Pancreas (tissue), 10 donors: ENCODE data around the gene PCSK6. TPM values are rescaled to one million over a fixed set of nuclear protein-coding genes. Genes with fewer than 3 reads are reported as not detected.

Experiments
- ATAC-seq, 4 donors: fragments of 200-7000 bp; cut with Tn5 transposase; one replicate each; pipeline versions ENCODE4 v1.8.0 to v1.9.1; 2020; ENCODE audit warnings: mild to moderate bottlenecking in 4 of 4, moderate library complexity in 4 of 4
- DNase-seq, 6 donors: peaks; one replicate each; pipeline ENCODE4 v3.0.0-alpha.2; 2020
- FAIRE-seq: peaks from 2 replicates; lab custom pipeline; 2012; peaks lifted over from hg19 to GRCh38; lab: Jason Lieb, UNC
- H3K27ac ChIP-seq, 4 donors: fragments of 200-600 bp; sonication (generic); 1 replicate in 3 of 4; 2 replicates in 1 of 4; pipeline versions ENCODE4 v1.5.0 to v1.8.0; 2020
- H3K27me3 ChIP-seq, 4 donors: fragments of 200-600 bp; one replicate each; pipeline ENCODE4 v1.8.0; 2021
- H3K36me3 ChIP-seq, 3 donors: fragments of 200-600 bp; sonication (generic) in 1 of 3; one replicate each; pipeline versions ENCODE4 v1.5.0 to v1.8.0; 2020 to 2021
- H3K4me1 ChIP-seq, 3 donors: fragments of 200-600 bp; one replicate each; pipeline ENCODE4 v1.8.0; 2021
- H3K4me3 ChIP-seq, 4 donors: fragments of 200-600 bp; sonication (generic) in 2 of 4; one replicate each; pipeline versions ENCODE4 v1.5.0 to v1.8.0; 2020 to 2021
- H3K9me3 ChIP-seq, 4 donors: fragments of 200-600 bp; one replicate each; pipeline ENCODE4 v1.8.0; 2021
- WGBS, 2 donors: extraction: QIAGEN DNeasy Blood & Tissue Kit; methylation state at CpG; one replicate each; pipeline ENCODE4 v1.1.7; 2013; 5-methylcytosine and 5-hydroxymethylcytosine counted together
- intact Hi-C, 3 donors: fragments of 100-400 bp; cut with DNase I; formaldehyde crosslinking; loops; one replicate each; pipeline versions ENCODE4 v1.11.1 to v1.14.2; 2022
- polyA plus RNA-seq, 2 donors: library from polyadenylated mRNA; stranded (reverse); fragments of 200-250 nt; gene quantifications; one replicate each; pipeline ENCODE4 v1.2.3, GENCODE V29; 2013
- total RNA-seq, 6 donors: library from RNA; stranded (reverse); fragmentation: NEBNext Ultra II Directional in 4 of 6; extraction: Animal tissue kit (Norgen Biotek cat#: 25700) in 4 of 6; gene quantifications; one replicate each; pipeline versions ENCODE4 v1.2.1 to v1.2.4, GENCODE V29; 2021 to 2023
- TF ChIP-seq, protein P1 (sequence below), 4 donors: fragments of 200-600 bp; sonication (generic) in 3 of 4; IDR thresholded peaks; one replicate each; pipeline versions ENCODE4 v1.5.0 to v1.8.0; 2021; ENCODE audit warnings: antibody characterized with exemption in 4 of 4
- donor health status: healthy with polysubstance abuse.
- donor health status: DM: no; HTN: no; CAD: no; lungs with moderate emphysema.
- donor health status: DM: no; HTN: no; CAD: no.
- donor health status: control.
- donor health status: control.
- donor health status: Bipolar disorder and iron deficiency.
- donor health status: DM: yes; HTN: yes; CAD: no.
- donor health status: DM: no; HTN: no; CAD: no.
- donor health status: DM: no; HTN: no; CAD: no.
- donor health status: DM: yes; HTN: yes; CAD: no.

Gene PCSK6
- total and polyA plus RNA-seq, 8 donors, result 0.87 to 4.5 (median 3.0) TPM

DNA sequence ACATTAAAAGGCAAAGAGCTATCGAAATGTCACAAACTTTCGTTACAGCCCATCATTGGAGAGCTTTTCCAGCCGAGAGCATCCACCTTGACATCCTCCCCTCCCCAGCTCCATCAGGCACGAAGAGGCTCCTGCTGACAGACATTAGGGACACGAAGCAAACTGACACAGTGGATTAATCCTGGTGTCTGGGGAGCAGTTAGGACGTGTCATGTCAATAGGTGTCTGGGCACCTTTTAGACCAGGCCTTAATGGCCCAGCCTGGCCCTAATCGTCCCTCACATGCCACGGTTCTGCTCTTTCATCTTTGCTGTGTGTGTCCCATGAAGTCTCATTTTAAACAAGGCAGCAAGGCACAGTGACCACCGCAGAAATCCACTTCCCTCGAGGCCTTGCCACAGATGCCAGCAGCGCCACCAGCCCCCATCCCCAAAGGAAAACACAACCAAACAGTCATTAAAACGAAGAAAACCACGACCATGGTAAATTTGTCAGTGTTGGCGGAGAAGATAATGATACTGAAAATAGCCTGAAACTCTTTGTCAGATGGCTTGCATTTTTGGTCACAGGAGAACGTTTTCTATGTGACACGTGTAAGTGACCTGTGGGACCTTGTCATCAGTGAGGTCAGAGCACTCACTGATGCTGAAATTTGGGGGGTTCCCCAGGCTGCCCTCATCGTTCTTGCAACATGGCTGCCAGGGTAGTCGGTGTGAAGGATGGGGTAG is 16.3 kb upstream of the PCSK6 start:
- Histone ChIP-seq H3K4me1 (peaks cover 4 to 14% (median 12%) of the 10 kb centered on the region in 3 donors), H3K4me3 (no peak overlapping the region), H3K9me3 (no peaks in the 10 kb centered on the region), H3K36me3 (no peaks in the 10 kb centered on the region), H3K27ac (no peak overlapping the region), H3K27me3 (no peaks in the 10 kb centered on the region)
- 85 to 88% methylated on average over 18 of the region's 18 CpGs for WGBS, 2 donors
- ATAC-seq (no peak), DNase-seq (no peak), FAIRE-seq (no peak)
- TF ChIP-seq, protein P1, sequence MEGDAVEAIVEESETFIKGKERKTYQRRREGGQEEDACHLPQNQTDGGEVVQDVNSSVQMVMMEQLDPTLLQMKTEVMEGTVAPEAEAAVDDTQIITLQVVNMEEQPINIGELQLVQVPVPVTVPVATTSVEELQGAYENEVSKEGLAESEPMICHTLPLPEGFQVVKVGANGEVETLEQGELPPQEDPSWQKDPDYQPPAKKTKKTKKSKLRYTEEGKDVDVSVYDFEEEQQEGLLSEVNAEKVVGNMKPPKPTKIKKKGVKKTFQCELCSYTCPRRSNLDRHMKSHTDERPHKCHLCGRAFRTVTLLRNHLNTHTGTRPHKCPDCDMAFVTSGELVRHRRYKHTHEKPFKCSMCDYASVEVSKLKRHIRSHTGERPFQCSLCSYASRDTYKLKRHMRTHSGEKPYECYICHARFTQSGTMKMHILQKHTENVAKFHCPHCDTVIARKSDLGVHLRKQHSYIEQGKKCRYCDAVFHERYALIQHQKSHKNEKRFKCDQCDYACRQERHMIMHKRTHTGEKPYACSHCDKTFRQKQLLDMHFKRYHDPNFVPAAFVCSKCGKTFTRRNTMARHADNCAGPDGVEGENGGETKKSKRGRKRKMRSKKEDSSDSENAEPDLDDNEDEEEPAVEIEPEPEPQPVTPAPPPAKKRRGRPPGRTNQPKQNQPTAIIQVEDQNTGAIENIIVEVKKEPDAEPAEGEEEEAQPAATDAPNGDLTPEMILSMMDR (IDR thresholded peaks at IDR 0.05), result no peak
- intact Hi-C loops, result no loop called here

DNA sequence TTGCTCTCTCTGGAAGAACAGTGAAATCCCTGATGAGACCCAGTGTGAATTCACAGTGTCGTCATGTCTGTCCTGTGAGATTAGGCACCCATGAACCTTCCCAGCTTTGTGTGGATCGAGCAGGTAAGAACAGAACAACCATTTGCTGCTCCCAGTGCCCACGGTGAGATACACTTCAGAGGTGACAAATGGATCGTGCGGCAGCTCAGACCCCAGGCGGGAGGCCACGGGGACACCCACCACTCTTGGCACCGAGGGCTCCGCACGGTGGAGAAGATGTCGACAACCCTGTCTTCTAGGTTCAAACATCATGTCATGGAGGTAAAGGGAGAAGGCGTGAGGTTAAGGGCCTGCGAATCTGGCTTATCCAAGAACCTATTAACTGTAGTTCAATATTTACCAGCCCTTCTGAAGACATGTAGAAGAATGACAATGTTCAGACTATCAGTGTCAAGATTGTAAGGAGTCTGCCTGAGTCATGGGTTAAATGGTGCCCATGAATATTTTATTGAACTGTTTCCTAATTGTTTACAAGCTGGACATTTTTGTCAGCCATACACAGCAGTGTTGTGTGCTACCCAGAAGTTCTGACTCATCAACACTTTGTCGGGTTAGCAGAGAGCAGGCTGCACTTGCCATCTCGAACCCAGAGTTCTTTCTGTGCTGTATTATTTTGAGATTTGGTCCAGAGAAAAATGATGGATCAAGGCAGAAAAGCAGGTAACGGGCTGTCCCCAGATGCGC is 15.5 kb upstream of the PCSK6 start:
- no peaks in the 10 kb centered on the region for H3K36me3 ChIP-seq
- no peak for FAIRE-seq
- WGBS, 2 donors, result 91% methylated on average over 17 of the region's 17 CpGs

DNA sequence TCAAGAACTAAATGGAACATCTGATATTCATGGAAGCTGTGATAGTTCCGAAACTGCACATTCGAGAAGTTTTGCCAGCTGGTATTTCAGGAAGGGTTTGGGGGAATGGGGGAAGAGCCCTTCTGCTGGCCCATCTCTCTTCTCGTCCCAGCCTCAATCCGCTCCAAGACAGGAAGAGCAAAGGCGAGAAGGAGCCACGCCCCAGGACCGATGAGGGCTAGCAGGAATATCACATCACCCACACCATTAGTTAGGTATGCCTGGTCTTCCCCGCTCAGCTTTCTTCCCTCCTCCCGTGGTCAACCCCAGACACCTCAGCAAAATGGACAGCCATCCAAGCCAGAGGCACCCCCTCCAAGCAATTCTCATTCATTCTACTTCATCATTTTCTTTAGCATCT is 14.9 kb upstream of the PCSK6 start:
- WGBS, 2 donors, result 95% methylated on average over 9 of the region's 9 CpGs
- FAIRE-seq (no peak), ATAC-seq (no peak), DNase-seq (no peak)
- TF ChIP-seq, protein P1 (IDR thresholded peaks at IDR 0.05), result no peak
- H3K36me3 ChIP-seq, result no peaks in the 10 kb centered on the region
- no peak overlapping the region for H3K27ac ChIP-seq
- intact Hi-C loops, result no loop called here
- peaks cover 15 to 27% (median 23%) of the 10 kb centered on the region in 3 donors for H3K4me1 ChIP-seq
- no peaks in the 10 kb centered on the region for H3K27me3 ChIP-seq
- no peak overlapping the region for H3K4me3 ChIP-seq
- no peaks in the 10 kb centered on the region for H3K9me3 ChIP-seq

More for the DNA sequence above, 15.5 kb upstream of the PCSK6 start:
- no peak overlapping the region for H3K4me3 ChIP-seq
- no peaks in the 10 kb centered on the region for H3K9me3 ChIP-seq
- peaks cover 11 to 21% (median 19%) of the 10 kb centered on the region in 3 donors for H3K4me1 ChIP-seq
- no peaks in the 10 kb centered on the region for H3K27me3 ChIP-seq
- ATAC-seq (no peak), DNase-seq (no peak)
- H3K27ac ChIP-seq, result no peak overlapping the region
- TF ChIP-seq, protein P1 (IDR thresholded peaks at IDR 0.05), result no peak
- intact Hi-C loops, result no loop called here

DNA sequence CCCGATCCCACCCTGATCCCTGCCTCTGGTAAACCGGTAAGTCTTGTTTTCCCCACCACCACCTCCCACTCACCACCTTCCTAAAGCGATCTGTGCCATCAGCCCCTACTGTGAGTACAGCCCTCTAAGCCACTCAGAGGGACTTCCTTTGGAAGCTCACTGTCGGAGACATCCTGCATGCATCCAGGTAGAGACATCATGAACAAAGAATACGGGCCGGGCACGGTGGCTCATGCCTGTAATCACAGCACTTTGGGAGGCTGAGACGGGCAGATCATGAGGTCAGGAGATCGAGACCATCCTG is 13.7 kb upstream of the PCSK6 start:
- FAIRE-seq, result no peak
- H3K27ac ChIP-seq, result no peak overlapping the region
- TF ChIP-seq, protein P1 (IDR thresholded peaks at IDR 0.05), result no peak
- H3K36me3 ChIP-seq, result no peaks in the 10 kb centered on the region
- ATAC-seq, result no peak
- WGBS, 2 donors, result 87 to 89% methylated on average over 9 of the region's 9 CpGs
- intact Hi-C loops, result no loop called here
- no peak for DNase-seq
- no peaks in the 10 kb centered on the region for H3K27me3 ChIP-seq
- H3K4me1 ChIP-seq, result peaks cover 15 to 27% (median 23%) of the 10 kb centered on the region in 3 donors
- H3K9me3 ChIP-seq, result no peaks in the 10 kb centered on the region
- no peak overlapping the region for H3K4me3 ChIP-seq
